ENCODE measurements around the gene ETV3L.
A peak's percentile ranks its signal among the peaks of the same experiment; 100 is the strongest.

ETV3L gene

DNA sequence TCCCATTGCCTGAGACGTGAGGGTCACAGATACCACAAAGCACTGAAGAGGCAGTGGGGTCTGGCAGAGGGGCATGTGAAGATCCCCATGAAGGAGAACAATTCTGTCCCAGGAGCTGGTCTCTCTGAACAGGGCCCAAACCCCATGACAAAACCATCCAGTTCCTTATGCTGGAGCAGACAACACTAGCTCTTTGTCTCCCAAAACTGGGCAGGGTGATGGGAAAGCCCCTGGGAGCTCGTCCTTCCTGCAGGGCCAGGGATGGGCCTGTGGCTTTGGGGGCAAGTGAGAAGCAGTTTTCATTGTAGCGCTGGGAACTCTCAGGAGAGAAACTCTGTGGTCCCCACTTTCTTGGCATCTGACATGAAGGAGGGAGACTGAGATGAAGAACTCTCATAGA lies 8.8 kb downstream of the ETV3L start:
- no peak for TF ChIP-seq ZNF565 (CRISPR knock-in tag; conservative IDR thresholded peaks at IDR 0.05; ENCODE audit: low read depth)
- TF ChIP-seq ISL1 (CRISPR knock-in tag; IDR thresholded peaks at IDR 0.05): no peak
- TF ChIP-seq ESRRG (CRISPR knock-in tag; IDR thresholded peaks at IDR 0.05): no peak
- TF ChIP-seq OSR1 (CRISPR knock-in tag; IDR thresholded peaks at IDR 0.05): no peak
- TF ChIP-seq ZFP3 (CRISPR knock-in tag; IDR thresholded peaks at IDR 0.05): no peak
- TF ChIP-seq CREB5 (CRISPR knock-in tag; IDR thresholded peaks at IDR 0.05; ENCODE audit: low read depth): no peak
- TF ChIP-seq TCF4 (CRISPR knock-in tag; IDR thresholded peaks at IDR 0.05; ENCODE audit: borderline replicate concordance): no peak
- no peak for TF ChIP-seq ZC3H10 (CRISPR knock-in tag; IDR thresholded peaks at IDR 0.05)
- no peak for TF ChIP-seq TOX (CRISPR knock-in tag; IDR thresholded peaks at IDR 0.05; ENCODE audit: borderline replicate concordance)
- no peak for TF ChIP-seq ZNF8 (CRISPR knock-in tag; IDR thresholded peaks at IDR 0.05)
- no peak for TF ChIP-seq ZNF70 (CRISPR knock-in tag; IDR thresholded peaks at IDR 0.05)
- no peak; the same call in 2 of the 3 replicates for ATAC-seq

DNA sequence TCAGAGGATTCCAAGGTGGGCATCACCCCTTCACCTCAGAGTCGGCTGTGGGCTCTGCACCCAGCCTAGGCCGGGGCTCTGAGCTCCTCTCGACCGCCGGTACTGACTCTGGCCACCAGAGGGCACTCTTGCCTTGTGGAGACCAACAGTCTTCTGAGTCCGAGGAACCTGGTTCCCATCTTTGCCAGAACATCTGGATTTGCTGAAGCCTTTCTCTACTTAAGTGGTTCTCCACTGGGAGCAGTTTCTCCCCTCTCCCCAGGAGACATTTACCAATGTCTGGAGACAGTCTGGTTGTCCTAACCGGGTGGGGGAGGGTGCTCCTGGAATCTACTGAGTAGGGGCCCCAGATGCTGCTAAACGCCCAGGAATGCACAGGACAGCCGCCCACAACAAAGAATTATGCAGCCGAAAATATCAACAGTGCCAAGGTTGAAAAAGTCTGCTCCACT lies 9.4 kb downstream of the ETV3L start:
- no peak for TF ChIP-seq CSRNP3 (CRISPR knock-in tag; IDR thresholded peaks at IDR 0.05)
- ATAC-seq: peak; percentile 98

DNA sequence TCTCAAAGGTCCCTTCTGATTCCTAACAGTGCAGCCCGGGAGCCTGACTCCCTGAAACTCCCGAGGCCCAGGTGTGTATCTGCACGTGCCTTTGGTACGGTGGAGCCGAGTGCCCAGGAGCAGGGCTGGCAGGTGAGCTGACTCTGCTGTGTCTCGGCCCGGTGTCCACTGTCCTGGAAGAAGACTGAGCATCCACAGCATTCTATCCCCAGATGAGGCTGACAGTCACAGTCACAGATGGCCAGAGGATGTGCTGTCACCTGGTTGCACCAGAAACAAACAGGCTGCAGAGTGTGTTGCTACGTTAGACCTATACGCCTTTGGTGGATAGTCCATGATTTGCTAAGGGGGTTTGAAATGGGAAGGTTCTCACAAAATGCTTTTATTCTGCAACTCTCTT lies 9.8 kb downstream of the ETV3L start:
- no peak for TF ChIP-seq CREB5 (CRISPR knock-in tag; IDR thresholded peaks at IDR 0.05; ENCODE audit: low read depth)
- TF ChIP-seq ZNF70 (CRISPR knock-in tag; IDR thresholded peaks at IDR 0.05): no peak
- TF ChIP-seq OSR1 (CRISPR knock-in tag; IDR thresholded peaks at IDR 0.05): no peak
- no peak for TF ChIP-seq TOX (CRISPR knock-in tag; IDR thresholded peaks at IDR 0.05; ENCODE audit: borderline replicate concordance)
- TF ChIP-seq ZNF565 (CRISPR knock-in tag; conservative IDR thresholded peaks at IDR 0.05; ENCODE audit: low read depth): no peak
- TF ChIP-seq TCF4 (CRISPR knock-in tag; IDR thresholded peaks at IDR 0.05; ENCODE audit: borderline replicate concordance): no peak
- TF ChIP-seq ISL1 (CRISPR knock-in tag; IDR thresholded peaks at IDR 0.05): no peak
- TF ChIP-seq CSDC2 (CRISPR knock-in tag; IDR thresholded peaks at IDR 0.05): no peak
- TF ChIP-seq ARNTL (CRISPR knock-in tag; IDR thresholded peaks at IDR 0.05; ENCODE audit: borderline replicate concordance, low read depth): no peak
- TF ChIP-seq ESRRG (CRISPR knock-in tag; IDR thresholded peaks at IDR 0.05): no peak
- TF ChIP-seq TSHZ2 (CRISPR knock-in tag; IDR thresholded peaks at IDR 0.05): no peak
- TF ChIP-seq, protein P1, sequence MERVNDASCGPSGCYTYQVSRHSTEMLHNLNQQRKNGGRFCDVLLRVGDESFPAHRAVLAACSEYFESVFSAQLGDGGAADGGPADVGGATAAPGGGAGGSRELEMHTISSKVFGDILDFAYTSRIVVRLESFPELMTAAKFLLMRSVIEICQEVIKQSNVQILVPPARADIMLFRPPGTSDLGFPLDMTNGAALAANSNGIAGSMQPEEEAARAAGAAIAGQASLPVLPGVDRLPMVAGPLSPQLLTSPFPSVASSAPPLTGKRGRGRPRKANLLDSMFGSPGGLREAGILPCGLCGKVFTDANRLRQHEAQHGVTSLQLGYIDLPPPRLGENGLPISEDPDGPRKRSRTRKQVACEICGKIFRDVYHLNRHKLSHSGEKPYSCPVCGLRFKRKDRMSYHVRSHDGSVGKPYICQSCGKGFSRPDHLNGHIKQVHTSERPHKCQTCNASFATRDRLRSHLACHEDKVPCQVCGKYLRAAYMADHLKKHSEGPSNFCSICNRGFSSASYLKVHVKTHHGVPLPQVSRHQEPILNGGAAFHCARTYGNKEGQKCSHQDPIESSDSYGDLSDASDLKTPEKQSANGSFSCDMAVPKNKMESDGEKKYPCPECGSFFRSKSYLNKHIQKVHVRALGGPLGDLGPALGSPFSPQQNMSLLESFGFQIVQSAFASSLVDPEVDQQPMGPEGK (CRISPR knock-in tag; IDR thresholded peaks at IDR 0.05; ENCODE audit: borderline replicate concordance): no peak
- no peak for TF ChIP-seq POU6F1 (CRISPR knock-in tag; IDR thresholded peaks at IDR 0.05; ENCODE audit: borderline replicate concordance, low read depth)
- TF ChIP-seq ZC3H10 (CRISPR knock-in tag; IDR thresholded peaks at IDR 0.05): no peak
- TF ChIP-seq RARB (CRISPR knock-in tag; IDR thresholded peaks at IDR 0.05): no peak
- TF ChIP-seq ZNF8 (CRISPR knock-in tag; IDR thresholded peaks at IDR 0.05): no peak
- peak; percentile 31 for ATAC-seq

Data from SK-N-SH treated with all-trans-retinoic acid at 6 μM for 48 hours (cell line).